Measurements from ENCODE around the gene ABCB8.

DNA sequence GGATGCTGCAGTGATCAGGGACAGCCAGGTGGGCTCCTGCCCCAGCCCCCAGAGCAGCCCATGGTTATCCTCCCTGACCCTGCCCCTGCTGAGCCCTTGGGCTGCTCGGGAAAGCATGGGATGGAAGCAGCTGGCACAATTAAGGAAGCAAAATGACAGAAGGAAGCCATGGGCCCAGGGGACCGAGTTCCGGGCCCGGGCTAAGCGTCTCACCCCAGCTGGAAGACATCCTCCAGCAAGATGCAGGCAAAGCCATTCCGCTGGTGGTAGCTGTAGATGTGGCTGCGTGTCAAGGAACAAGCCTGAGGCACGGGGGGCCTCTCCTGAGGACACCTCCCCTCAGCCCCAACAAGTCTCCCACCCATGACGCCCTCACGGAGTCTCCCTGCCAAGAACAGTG is 5.0 kb upstream of the ABCB8 start:
- TF ChIP-seq, protein P1, sequence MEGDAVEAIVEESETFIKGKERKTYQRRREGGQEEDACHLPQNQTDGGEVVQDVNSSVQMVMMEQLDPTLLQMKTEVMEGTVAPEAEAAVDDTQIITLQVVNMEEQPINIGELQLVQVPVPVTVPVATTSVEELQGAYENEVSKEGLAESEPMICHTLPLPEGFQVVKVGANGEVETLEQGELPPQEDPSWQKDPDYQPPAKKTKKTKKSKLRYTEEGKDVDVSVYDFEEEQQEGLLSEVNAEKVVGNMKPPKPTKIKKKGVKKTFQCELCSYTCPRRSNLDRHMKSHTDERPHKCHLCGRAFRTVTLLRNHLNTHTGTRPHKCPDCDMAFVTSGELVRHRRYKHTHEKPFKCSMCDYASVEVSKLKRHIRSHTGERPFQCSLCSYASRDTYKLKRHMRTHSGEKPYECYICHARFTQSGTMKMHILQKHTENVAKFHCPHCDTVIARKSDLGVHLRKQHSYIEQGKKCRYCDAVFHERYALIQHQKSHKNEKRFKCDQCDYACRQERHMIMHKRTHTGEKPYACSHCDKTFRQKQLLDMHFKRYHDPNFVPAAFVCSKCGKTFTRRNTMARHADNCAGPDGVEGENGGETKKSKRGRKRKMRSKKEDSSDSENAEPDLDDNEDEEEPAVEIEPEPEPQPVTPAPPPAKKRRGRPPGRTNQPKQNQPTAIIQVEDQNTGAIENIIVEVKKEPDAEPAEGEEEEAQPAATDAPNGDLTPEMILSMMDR (IDR thresholded peaks at IDR 0.05): no peak
- TF ChIP-seq POLR2AphosphoS5 (IDR thresholded peaks at IDR 0.05): no peak
- no peak for TF ChIP-seq POLR2A (IDR thresholded peaks at IDR 0.05)
